HS-5 (cell line): Measurements from ENCODE around the gene SPATA32.

Source experiments
- DNase-seq: peaks from one replicate; pipeline ENCODE4 v3.0.0-alpha.2; 2012; ENCODE audit warnings: low read depth

Gene SPATA32

GRCh38 chr17:45228763-45229539 lies 32.9 kb downstream of the SPATA32 start:
- DNase-seq, result peak; percentile 66

GRCh38 chr17:45227926-45228762 lies 33.8 kb downstream of the SPATA32 start:
- DNase-seq, result no peak

GRCh38 chr17:45227101-45227925 lies 34.6 kb downstream of the SPATA32 start:
- no peak for DNase-seq

- DNase-seq, result no peak
Measured at GRCh38 chr17:45226576-45226975, 35.3 kb downstream of the SPATA32 start.

- no peak for DNase-seq
Measured at GRCh38 chr17:45225964-45226530, 35.8 kb downstream of the SPATA32 start.

GRCh38 chr17:45225051-45225700 lies 36.7 kb downstream of the SPATA32 start:
- DNase-seq, result no peak

GRCh38 chr17:45224671-45225050 lies 37.2 kb downstream of the SPATA32 start:
- DNase-seq, result no peak

GRCh38 chr17:45223539-45224528 lies 38.1 kb downstream of the SPATA32 start:
- no peak for DNase-seq

GRCh38 chr17:45222996-45223538 lies 38.8 kb downstream of the SPATA32 start:
- no peak for DNase-seq

- DNase-seq, result no peak
Measured at GRCh38 chr17:45222289-45222995, 39.5 kb downstream of the SPATA32 start.

GRCh38 chr17:45222014-45222288 lies 39.9 kb downstream of the SPATA32 start:
- no peak for DNase-seq

GRCh38 chr17:45221081-45222013 lies 40.5 kb downstream of the SPATA32 start, which contains the start of gene FMNL1:
FMNL1 (plus strand) TSS chr17:45221885; CDS start chr17:45222125, 240 bp downstream.
- no peak for DNase-seq

GRCh38 chr17:45220079-45220478 lies 41.8 kb downstream of the SPATA32 start:
- no peak for DNase-seq

- peak; percentile 49 for DNase-seq
Measured at GRCh38 chr17:45218895-45219661, 42.8 kb downstream of the SPATA32 start.
